GM21528 (cell line): ENCODE measurements around the gene PPOX.

ENCODE experiments used
- ATAC-seq: cut with Tn5 transposase; IDR thresholded peaks from one replicate; pipeline ENCODE4 v1.9.1; 2021; ENCODE audit warnings: mild to moderate bottlenecking, moderate library complexity; ENCODE audit not compliant: unreplicated experiment, low FRiP score

PPOX gene

DNA sequence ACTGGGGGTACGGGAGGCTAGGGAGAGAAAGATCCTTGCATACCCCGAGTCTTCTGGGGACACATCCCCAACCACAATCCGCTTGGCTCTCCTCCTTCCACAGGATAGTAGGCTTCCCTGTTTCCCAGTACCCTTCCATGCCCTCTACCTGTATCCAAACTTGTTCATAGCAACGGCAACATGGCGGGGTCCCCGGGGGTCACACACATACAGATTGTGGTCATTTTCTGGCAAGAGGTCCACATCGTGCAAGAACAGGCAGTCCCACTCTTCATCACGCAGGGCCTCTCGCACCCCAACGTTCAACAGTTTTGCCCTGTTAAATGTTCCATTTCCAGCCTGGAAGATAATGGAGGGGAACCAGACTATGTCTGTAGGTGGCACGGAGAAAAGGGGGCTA lies 7.5 kb downstream of the PPOX start:
- no peak for ATAC-seq

DNA sequence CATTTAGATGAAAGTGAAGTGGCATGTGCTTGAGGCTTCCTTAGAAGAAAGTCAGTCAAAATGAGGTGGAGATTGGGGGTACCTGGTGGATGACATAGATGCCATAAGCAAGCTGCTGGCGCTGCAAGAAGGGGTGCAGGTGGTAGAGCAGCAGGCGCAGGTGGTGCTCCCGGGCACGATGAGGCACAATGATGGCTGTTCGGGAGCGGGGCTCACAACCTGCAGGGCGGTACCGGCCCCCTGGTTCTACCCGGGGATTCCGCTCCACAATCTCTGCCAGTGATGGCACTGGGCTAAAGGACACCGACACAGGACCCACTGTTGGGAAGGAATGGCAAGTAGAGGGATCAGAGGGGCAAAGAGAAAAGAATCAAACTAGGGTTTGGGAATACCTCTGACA lies 8.7 kb downstream of the PPOX start:
- ATAC-seq, result no peak

DNA sequence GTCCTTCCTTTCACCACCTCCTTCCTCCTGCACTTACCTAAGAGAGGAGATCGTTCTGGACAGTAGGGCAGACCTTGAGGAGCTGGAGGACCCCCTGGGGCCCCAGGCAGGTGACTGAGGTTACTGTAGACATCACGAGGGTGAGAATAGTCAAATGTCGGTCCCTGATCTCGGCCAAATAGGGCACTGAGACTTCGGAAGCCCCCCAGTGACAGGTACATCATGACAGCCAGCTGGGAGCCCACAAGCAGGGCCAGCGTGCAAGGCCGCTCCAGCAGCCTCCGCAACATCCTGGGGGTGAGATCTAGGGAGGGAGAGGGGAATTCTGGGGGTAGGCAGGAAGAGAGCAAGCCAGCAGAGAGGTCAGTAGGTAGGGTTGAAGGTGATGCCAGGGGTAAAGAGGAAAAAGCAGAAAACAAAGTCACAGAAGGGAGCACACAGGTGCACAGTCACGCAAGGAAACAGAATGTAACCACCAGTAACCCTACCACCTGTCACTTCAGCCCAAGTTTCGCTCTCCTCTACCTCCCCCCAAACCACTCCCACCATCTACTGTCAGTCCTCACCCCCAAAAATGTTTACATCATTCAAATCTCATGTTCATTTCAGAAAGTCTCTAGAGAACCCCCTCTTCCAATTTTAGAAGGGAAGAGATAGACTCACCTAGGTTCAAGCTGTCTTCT lies 9.7 kb downstream of the PPOX start:
- ATAC-seq, result no peak

DNA sequence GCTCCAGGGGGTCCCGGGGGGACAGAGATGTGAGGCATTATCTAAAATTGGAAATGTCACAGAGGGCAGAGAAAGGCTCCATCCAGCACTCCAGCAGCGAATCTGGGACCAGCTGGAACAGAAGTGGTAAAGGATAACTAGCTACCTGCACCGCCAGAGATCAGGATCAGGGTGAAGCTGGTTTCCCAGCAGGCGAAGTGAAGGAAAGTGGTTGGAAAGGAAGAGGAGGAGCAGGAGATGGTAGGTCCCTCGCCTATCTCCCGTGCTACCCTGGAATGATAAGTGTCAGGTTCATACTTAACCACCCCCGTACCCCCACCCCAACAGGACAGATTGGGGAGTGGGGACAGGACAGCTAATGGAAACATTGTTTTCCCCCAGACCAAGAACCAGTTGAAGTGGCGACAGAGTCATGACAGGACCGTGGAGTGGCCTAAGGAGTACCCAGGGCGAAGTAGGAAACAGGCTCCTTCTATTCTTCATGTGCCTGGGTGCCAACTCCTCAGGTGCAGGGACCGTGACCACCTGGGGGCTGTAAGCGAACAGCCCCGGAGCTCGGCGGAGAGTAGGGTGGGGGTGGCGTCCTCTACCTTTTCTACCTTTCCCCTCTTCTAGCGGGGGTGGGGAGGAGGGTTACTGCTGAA lies 10.4 kb downstream of the PPOX start:
- ATAC-seq, result no peak

DNA sequence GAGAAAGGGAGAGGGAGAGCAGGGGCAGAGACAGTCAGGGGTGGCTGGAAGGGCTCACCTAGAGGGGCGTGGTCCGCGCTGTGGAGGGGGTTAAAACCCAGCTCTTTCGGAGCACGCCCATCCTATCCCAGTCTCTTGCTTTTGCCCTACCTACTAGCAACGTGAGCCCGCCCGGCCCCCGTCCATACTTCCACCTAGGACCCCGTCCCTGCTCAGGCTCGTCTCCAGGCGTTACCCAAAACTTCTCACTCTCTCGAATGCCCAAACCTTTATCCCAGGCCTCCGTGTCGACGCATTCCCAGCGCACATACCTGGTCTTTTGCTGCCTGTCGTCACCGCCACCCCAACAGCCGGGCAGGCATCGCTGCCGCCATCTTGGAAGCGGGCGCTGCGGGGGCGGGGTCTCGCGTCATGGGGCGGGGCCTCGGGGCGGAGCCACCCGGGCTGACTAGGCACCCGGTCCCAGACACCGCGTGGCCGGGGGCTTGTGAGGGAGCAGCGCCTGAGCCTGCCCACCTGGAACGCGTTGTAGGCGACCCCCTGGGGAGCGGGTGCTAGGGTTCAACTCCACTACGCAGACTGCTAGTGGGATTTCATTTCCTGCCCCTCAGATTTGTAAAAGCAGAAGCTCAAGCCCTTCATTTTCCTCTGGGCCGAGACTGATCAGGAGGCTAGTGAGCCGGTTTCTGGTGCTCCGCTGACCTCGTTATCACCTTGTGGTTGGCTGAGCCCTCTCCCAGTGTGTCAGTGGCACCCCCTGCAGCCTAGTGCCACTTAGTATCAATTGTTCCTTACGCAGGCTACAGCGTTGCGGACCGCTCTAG lies 11.1 kb downstream of the PPOX start, which contains the start of gene B4GALT3:
Gene B4GALT3 (minus strand): TSS at position 396 of the 824 bp plus-strand sequence. CDS start 1,447 bp downstream, outside the sequence.
- peak; percentile 83 for ATAC-seq

DNA sequence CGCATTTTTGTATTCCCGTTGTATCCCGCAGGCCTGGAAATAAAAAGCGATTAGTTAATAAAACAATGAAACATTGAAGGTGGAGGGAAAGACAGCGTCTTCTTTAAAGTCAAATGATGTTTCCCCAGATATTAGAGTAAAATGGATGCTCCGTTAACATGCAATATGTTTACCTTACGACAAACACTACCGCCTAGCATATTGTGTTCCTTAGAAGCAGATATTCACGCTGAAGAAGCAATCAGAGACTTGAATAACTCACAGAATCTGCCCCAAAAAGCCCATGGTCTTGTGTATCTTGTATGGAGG lies 11.7 kb downstream of the PPOX start:
- ATAC-seq, result no peak

DNA sequence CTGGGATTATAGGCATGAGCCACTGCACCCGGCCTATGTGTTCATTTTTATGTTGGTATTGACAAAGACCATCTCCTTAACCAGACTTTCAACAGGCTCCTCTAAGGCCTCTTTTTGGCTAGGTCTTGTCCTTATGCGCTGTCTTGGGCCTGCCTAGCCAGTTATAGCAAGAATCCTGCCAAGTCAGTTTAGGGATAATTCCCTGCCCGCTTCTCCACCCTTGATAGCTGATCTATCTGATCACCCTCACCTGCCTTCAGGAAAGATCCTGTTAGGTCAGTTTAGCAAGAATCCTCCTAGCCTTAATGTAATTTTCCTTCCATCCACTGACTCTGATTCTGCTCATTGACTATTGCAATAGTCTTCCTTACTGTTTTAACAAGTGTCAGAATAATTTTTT lies 13.5 kb downstream of the PPOX start:
- ATAC-seq, result no peak

DNA sequence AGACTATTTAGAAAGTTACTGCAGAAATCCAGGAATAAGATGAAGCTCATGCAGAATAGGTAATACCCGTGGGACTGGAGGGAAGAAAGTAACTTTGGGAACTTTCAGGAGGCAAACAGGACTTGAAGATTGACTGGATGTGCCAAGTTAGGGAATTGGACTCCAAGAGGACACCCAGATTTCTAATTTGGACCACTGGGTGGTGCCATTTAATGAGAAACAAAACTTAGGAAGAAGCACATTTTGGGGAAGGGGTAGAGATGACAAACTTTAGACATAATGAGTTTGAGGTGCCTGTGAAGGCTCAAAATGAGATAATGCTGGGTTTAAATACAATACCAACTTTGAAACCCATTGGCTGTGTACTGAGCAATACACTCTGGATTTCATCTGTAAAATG lies 14.4 kb downstream of the PPOX start:
- no peak for ATAC-seq

DNA sequence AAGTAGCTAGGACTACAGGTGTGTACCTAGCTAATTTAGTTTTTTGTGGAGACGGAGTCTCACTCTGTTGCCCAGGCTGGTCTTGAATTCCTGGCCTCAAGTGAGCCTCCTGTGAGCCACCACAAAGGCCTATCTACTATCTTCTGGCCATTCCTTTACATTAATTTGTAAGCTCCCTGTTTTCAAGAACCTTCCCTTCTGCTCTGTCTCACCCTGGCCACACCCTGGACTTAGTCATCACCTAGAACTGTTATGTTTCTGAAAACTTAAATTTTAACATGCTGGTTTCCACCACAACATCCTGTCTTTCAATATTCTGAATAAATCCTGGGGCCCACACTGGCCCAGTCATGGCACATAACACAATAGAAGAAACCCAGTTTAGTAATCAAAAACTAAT lies 16.0 kb downstream of the PPOX start:
- ATAC-seq, result no peak

DNA sequence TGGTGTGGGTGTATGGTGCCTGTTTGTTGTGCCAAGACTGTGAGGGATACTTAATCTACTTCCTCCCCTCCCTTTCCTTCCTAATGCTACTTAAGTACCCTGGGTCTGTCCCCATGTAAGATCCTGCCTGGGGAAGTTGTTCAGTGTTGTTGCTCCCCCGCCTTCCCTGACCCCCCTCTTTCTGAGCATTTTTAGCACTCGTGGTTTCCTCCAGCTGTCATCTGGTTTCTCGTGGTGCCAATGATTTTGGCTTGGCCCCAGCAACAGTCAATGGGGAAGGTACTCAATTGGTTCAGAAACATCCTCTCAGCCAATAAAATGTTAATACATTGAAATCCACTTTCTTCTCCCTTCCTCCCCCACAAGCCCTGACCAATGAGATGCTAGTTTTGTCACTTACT lies 19.1 kb downstream of the PPOX start:
- ATAC-seq, result peak; percentile 52

DNA sequence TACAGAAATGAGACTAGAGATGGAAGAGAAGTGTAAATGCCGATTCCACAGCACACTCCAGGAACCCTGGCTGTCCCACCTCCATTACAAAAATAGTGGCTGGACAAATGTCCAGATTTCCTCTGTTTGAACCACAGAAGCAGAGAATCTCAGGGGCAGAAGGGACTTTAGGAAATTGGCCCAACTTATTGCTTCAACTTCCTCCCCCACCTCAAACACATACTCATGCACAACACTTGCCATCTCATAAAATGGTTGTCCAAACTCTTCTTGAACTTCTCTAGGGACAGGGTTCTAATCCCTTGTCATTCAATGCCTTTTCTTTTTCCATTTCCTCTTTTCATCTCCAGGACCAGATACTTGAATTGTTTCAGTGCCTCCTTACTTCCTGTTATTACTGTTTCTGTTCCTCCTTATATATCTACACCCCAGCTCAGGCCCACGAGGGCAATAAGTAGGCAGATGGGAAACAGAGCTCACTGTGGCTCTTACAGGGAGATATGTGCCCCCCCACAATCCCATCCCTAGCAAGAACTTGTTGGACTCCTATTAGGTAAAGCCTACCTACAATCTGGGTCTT lies 19.6 kb downstream of the PPOX start:
- ATAC-seq, result peak; percentile 27

DNA sequence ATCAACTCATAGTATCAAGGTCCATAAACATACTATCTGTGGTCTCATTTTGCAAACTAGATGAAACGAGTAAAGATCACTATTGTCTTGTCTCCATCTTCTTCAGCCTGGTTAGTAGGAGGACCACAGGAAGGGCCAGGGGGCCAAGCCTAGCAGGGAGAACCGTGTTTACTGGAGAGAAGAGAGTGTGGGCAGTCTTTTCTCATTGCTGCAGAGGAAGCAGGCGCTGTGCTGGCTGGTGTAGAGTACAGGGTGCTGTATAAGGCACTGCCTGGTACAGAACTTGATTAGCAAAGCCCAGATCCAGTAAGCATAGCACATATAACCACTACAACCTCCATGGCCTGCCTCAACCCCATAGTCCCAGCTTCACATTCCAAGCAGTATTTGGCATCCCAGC lies 21.1 kb downstream of the PPOX start:
- ATAC-seq, result no peak

DNA sequence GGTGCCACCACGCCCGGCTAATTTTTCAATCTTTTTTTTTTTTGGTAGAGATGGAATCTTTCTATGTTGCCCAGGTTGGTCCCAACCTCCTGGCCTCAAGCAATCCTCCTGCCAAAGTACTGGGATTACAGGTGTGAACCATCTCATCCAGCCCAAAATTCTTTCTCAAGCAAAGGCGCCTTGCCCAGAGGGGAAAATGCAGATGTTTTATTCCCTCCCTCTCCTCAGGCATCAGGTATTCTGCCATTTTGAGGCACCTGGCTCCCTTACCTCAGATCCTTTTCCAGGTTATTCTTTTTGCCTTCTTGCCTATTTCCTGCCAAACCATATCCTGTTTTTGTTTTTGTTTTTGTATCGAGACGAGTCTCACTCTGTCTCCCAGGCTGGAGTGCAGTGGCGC lies 22.2 kb downstream of the PPOX start:
- no peak for ATAC-seq

DNA sequence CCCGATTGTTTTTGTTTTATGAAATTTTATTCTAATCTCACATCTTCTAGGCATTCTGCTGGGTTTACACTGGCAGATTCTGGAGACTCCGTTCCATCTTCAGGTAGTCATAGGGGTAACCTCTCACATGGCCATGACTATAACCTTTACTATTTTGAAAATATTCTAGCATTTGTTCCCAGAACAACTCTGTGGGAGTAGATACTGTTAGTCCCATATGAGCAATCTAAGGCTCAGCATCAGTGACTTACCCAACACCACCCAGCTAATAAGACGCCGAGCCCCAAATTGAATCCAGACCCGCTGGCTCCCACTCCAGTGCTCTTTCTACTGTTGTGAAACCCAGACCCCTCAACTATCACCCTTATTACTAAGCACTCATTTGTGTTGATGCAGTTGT lies 22.8 kb downstream of the PPOX start:
- no peak for ATAC-seq

DNA sequence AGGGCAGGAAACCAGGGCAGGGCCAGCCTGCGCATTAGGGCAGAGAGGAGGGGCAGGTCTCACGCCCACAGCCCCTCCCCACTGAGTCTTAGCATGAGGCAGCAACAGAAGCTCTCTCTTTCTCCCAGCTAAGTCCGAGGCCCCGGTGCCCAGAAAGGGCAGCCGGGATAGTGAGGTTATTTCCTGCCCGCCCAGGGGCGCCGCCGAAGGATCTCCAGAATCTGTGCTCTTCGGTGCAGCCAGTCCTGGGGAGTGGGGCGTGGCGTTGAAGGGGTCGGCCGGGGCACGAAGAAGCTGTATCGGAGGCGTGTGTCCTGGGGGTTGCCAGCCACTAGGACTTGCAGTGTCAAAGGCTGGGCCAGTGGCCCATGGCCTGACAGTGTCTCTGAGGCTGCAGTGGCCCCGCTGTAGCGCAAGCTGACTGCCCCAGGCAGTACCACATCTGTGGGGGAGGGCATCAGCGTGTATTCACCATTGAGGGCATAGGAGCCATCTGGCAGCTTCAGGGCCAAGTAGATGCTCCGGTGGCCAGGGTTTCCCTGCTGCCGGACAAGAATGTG lies 24.8 kb downstream of the PPOX start:
- no peak for ATAC-seq

DNA sequence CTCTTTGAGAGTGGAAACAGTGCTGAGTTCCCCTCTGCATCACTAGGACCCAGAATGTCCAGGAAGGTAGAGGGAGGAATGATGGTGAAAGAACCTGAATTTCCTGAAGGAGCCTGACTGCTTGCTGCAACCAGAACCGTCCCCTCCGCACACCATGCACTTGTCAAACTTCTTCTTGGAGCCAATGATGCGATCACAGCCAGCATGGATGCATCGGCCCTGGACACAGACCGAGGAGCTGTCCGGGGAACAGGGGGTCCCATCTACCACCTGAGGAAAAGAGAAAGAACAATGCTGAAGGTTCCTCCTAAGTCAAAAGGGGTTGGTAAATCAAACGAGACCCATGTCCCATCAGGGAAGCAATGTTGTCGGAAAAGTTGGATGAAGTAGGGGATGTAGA lies 25.7 kb downstream of the PPOX start:
- ATAC-seq, result no peak

DNA sequence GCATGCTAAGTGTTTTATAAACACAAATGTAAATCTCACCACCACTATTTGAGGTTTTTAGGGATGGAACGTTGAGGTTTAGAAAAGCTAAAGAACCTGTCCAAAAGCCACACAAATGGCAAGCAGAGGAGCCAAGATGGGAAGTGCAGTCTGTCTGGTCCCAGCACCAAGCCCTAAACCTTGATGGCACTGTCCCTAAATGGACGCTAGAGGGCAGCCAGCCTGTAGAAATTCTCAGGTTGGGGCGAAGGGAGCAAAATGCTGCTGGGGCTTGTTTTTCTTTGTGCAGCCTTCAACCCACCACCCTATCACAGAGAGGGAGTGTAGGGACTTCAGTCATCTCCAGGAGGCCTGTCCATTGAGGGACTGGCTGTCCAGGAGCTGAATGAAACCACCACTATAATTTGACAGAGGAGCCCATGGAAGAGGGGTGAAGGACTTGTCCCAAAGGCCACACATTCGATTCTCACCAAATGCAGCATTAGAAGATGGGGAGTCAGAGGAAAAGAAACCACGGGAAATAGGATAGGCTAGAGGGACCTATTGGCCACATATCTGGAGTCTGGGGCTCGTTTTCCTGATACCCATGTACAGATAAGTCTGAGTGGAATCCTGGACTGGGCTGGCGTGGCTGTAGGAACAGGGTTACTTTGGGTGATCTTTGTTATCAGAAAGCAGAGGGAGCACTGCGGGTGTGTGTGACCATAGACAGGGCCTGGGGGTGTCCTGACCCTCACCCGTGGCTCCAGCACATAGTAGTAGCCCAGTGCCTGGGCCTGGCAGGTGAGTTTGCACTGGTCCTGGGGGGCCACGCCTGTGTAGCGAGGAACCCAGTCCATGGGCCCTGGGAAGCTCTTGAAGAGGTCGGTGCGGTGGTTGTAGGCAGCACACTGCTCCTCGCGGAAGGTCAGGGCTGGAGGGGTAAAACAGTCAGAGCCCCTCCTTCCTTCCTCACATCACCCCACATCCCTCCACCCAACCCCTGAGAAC lies 26.5 kb downstream of the PPOX start:
- ATAC-seq, result no peak

DNA sequence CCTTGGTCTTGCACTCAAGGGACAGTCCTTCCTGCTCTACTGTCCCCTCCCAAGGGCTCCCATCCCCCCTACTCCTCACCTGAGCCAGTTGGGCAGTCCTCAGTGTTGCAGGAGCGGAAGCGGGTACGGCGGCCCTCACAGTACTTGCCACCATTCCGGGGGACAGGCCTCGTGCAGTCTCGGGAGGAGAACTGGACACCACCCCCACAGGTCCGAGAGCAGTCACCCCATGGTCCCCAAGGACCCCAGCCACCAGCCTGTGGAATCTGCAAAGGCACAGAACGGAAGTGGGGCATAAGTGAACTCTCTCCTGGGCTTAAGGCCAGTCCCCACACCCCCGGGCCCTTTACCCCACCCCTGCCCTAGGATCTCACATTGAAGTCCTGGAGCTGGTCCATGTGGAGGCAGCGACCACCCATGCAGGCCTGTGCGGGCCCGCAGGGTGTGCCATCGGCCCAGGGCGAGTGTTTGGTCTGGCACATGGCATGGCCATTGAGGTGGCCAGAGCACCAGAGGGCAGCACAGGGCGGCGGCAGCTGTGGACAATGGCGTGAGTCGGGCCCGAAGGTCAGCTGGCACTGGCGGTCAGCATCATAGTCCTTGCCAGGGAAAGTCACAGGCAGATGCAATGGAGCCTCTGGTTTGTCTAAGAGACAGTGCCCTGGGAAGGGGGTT lies 27.5 kb downstream of the PPOX start:
- no peak for ATAC-seq

DNA sequence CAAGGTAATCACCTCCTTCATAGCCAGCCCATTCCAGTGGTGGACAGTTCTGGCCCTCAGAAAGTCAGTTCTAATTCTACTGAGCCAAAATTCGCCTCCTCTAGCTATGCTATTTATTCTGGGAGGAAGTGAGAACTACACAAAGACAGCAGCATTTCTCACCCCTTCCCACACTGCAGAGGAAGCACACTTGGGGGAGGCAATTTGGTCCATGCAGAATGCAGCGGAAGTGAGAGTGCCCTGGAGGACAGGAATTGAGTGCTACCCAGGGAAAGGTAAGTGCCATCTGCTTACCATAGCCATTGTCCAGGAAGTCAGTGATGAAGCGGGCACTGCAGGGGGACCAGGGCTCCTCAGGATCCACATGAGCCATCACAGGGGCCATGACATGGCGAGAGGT lies 28.9 kb downstream of the PPOX start:
- ATAC-seq, result peak; percentile 58
